T-cell (primary cell): ENCODE results near the gene SH3BP4. TPM values are rescaled to one million over a fixed set of nuclear protein-coding genes. Genes with fewer than 3 reads are reported as not detected.

Experiments used
- ATAC-seq, 4 experiments: fragments of 200-7000 bp in 3 of 4; fragments of 150-1000 bp in 1 of 4; cut with Tn5 transposase; replicated peaks in 1 of 4; 1 replicate in 3 of 4; 2 replicates in 1 of 4; pipeline ENCODE4 v1.10.0; 2021; ENCODE audit warnings: moderate library complexity in 3 of 4, mild to moderate bottlenecking in 2 of 4, moderate number of reproducible peaks in 1 of 4
- CTCF ChIA-PET, 2 donors: fragments of 300-600 bp; sonication (Branson Sonifier 250); formaldehyde crosslinking; loops; one replicate each; lab custom pipeline; 2022; ENCODE audit warnings: antibody characterized with exemption in 2 of 2; lab: Charles Lee
- POLR2A ChIA-PET, 2 donors: fragments of 300-600 bp; sonication (Branson Sonifier 250); formaldehyde crosslinking; loops; one replicate each; lab custom pipeline; 2022; ENCODE audit warnings: antibody characterized with exemption in 2 of 2; lab: Charles Lee
- DNase-seq, 35 experiments: peaks; one replicate each; pipeline versions ENCODE4 v3.0.0 to v3.0.0-alpha.2; 2013 to 2023
- H3K27ac ChIP-seq: one replicate; pipeline ENCODE4 v1.5.1; 2013; ENCODE audit warnings: low read length
- H3K27me3 ChIP-seq, 2 experiments: replicated peaks in 1 of 2; 1 replicate in 1 of 2; 2 replicates in 1 of 2; pipeline versions ENCODE4 v1.6.1 to v1.7.0; 2013; ENCODE audit warnings: low read length in 1 of 2, mixed read lengths in 1 of 2; ENCODE audit not compliant: control insufficient read depth in 2 of 2, insufficient read depth in 2 of 2; ENCODE audit errors: extremely low read depth in 1 of 2
- H3K36me3 ChIP-seq, 2 donors: 1 replicate in 1 of 2; 2 replicates in 1 of 2; pipeline versions ENCODE4 v1.6.1 to v1.7.0; 2013; ENCODE audit warnings: low read length in 1 of 2; ENCODE audit not compliant: control insufficient read depth in 2 of 2, insufficient read depth in 1 of 2; ENCODE audit errors: extremely low read depth in 1 of 2
- H3K4me1 ChIP-seq, 2 experiments: 1 replicate in 1 of 2; 2 replicates in 1 of 2; pipeline versions ENCODE4 v1.6.1 to v1.7.0; 2013; ENCODE audit warnings: low read length in 2 of 2, mixed read lengths in 1 of 2; ENCODE audit not compliant: insufficient read depth in 2 of 2, control insufficient read depth in 1 of 2; ENCODE audit errors: extremely low read depth in 1 of 2
- H3K4me3 ChIP-seq, 2 donors: 1 replicate in 1 of 2; 2 replicates in 1 of 2; pipeline versions ENCODE4 v1.5.1 to v1.7.0; 2013; ENCODE audit warnings: mild to moderate bottlenecking in 2 of 2, low read length in 1 of 2, moderate library complexity in 1 of 2; ENCODE audit not compliant: control insufficient read depth in 1 of 2; ENCODE audit errors: extremely low read depth in 1 of 2
- H3K9me3 ChIP-seq: 2 replicates; pipeline ENCODE4 v1.7.0; 2013
- H3K27ac Mint-ChIP-seq, 2 donors: one replicate each; pipeline ENCODE4 v1.8.0; 2020 to 2021; ENCODE audit warnings: mild to moderate bottlenecking in 2 of 2, mixed read lengths in 2 of 2
- H3K27me3 Mint-ChIP-seq, 2 donors: one replicate each; pipeline ENCODE4 v1.8.0; 2021 to 2022; ENCODE audit warnings: mixed read lengths in 2 of 2
- H3K36me3 Mint-ChIP-seq: one replicate; pipeline ENCODE4 v1.8.0; 2021; ENCODE audit warnings: mixed read lengths
- H3K4me1 Mint-ChIP-seq, 3 donors: one replicate each; pipeline ENCODE4 v1.8.0; 2020 to 2022; ENCODE audit warnings: mixed read lengths in 3 of 3, mild to moderate bottlenecking in 1 of 3
- H3K4me3 Mint-ChIP-seq, 3 donors: one replicate each; pipeline ENCODE4 v1.8.0; 2020 to 2022; ENCODE audit warnings: mild to moderate bottlenecking in 3 of 3, mixed read lengths in 3 of 3, moderate library complexity in 3 of 3
- H3K9me3 Mint-ChIP-seq, 3 donors: one replicate each; pipeline ENCODE4 v1.8.0; 2020 to 2022; ENCODE audit warnings: mixed read lengths in 3 of 3
- WGBS: methylation state at CpG from one replicate; pipeline ENCODE4 v1.1.5; 2013; ENCODE audit warnings: missing lambda C conversion rate; ENCODE audit not compliant: insufficient coverage; 5-methylcytosine and 5-hydroxymethylcytosine counted together
- total RNA-seq, 35 experiments: library from RNA in 6 of 35; stranded (reverse) in 6 of 35; fragments of 120-200 nt in 1 of 35; gene quantifications; one replicate each; pipeline versions ENCODE4 v1.2.1 to v1.2.4 and lab custom pipeline; 2013 to 2026

SH3BP4 gene, protein sequence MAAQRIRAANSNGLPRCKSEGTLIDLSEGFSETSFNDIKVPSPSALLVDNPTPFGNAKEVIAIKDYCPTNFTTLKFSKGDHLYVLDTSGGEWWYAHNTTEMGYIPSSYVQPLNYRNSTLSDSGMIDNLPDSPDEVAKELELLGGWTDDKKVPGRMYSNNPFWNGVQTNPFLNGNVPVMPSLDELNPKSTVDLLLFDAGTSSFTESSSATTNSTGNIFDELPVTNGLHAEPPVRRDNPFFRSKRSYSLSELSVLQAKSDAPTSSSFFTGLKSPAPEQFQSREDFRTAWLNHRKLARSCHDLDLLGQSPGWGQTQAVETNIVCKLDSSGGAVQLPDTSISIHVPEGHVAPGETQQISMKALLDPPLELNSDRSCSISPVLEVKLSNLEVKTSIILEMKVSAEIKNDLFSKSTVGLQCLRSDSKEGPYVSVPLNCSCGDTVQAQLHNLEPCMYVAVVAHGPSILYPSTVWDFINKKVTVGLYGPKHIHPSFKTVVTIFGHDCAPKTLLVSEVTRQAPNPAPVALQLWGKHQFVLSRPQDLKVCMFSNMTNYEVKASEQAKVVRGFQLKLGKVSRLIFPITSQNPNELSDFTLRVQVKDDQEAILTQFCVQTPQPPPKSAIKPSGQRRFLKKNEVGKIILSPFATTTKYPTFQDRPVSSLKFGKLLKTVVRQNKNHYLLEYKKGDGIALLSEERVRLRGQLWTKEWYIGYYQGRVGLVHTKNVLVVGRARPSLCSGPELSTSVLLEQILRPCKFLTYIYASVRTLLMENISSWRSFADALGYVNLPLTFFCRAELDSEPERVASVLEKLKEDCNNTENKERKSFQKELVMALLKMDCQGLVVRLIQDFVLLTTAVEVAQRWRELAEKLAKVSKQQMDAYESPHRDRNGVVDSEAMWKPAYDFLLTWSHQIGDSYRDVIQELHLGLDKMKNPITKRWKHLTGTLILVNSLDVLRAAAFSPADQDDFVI
- 1 to 10 TPM in 1 of 5 donors, under 1 TPM in 4; 0.14 to 1.3 (median 0.50) TPM for total RNA-seq
- 0.17 TPM for total RNA-seq (2013)
- total RNA-seq (lab: John Stamatoyannopoulos, UW): 0 to 1.6 (median 0.68) reads per million in 29 experiments

DNA sequence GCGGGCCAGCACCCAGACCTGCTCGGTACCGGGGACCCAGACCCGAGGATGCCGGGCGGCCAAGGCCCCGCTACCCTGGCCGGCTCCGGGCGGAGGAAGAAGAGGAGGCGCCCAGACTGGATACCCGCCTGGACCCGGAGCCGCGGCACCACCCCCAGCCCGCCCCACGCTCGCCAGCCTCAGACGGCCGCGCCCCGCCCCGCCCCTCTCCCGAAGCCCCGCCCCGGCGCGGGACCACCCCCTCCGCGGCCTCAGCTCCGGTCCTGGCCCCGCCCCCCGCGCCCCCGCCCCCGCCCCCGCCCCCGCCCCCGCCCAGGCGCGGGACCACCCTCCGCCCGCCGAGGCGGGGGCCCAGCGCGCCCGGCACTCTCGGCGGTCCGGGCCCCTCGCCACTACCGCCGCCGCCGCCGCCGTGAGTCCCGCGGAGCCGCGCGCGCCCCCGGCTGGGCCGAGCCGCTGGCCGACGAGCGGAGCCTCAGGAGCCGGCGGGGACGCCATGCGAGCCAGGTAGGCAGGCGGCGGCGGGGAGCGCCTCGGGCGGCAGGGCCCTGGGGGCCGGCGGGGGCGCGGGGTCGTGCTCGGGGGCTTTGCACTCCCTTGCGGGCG, at the start of gene SH3BP4:
SH3BP4 (plus strand) TSS at position 354 of the 606 bp plus-strand sequence. CDS start 82,986 bp downstream, outside the sequence.
- Histone ChIP-seq H3K27me3 (peaks cover 0 to 57% of the 10 kb centered on the region in 2 experiments), H3K4me1 (peaks cover 0 to 14% of the 10 kb centered on the region in 2 experiments), H3K4me3 (peak within 1 kb of the TSS in 1 of 2 donors; percentile 63), H3K9me3 (no peaks in the 10 kb centered on the region), H3K36me3 (no peaks in the 10 kb centered on the region), H3K27ac (no peak within 1 kb of the TSS)
- H3K27me3 Mint-ChIP-seq: peaks cover 67 to 75% of the 10 kb centered on the region in 2 donors
- peaks cover 8 to 18% (median 12%) of the 10 kb centered on the region in 3 donors for H3K4me1 Mint-ChIP-seq
- ChIA-PET CTCF (no interaction called here), POLR2A (no interaction called here)
- H3K36me3 Mint-ChIP-seq: no peaks in the 10 kb centered on the region
- peak within 1 kb of the TSS; percentile 74 to 77 (median 77) for H3K4me3 Mint-ChIP-seq
- no peak within 1 kb of the TSS for H3K27ac Mint-ChIP-seq
- no peaks in the 10 kb centered on the region for H3K9me3 Mint-ChIP-seq
- DNase-seq (peak in 3 of 35 experiments; percentile 11 to 20 (median 17)), ATAC-seq (peak; percentile 35 to 71 (median 59))
- 1% methylated on average over 56 of the region's 88 CpGs for WGBS

DNA sequence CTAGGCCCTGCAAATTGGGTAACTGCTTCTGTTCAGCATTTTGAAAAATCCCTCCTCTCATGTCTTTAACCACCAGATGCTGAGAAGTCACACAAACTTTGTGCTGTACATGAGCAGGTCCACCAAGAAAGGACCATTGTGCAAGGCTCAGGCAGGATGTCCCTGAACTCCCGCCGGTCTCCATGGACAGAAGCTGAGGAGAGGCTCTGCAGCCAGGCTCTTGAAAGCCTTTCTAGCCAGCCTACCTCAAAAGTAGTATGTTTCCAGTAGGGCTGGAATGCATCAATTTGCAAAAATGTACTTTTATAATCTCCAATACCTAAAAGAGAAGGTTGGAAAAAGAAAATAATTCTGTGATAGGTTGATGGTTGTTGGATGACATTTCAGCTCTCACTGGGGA, 47.0 kb upstream of the SH3BP4 start:
- ChIA-PET CTCF (no interaction called here), POLR2A (no interaction called here)
- Histone ChIP-seq H3K27me3 (peaks cover 0 to 7% of the 10 kb centered on the region in 2 experiments), H3K27ac (no peak overlapping the region), H3K4me3 (no peak overlapping the region), H3K9me3 (no peaks in the 10 kb centered on the region), H3K4me1 (no peaks in the 10 kb centered on the region), H3K36me3 (no peaks in the 10 kb centered on the region)
- Mint-ChIP-seq H3K4me1 (no peaks in the 10 kb centered on the region), H3K27me3 (peaks cover 0 to 10% of the 10 kb centered on the region in 2 donors), H3K4me3 (no peak overlapping the region), H3K27ac (no peak overlapping the region), H3K36me3 (no peaks in the 10 kb centered on the region), H3K9me3 (no peaks in the 10 kb centered on the region)
- ATAC-seq (no peak), DNase-seq (no peak)
- WGBS: no CpG with 5 or more reads among the region's 2 CpGs

DNA sequence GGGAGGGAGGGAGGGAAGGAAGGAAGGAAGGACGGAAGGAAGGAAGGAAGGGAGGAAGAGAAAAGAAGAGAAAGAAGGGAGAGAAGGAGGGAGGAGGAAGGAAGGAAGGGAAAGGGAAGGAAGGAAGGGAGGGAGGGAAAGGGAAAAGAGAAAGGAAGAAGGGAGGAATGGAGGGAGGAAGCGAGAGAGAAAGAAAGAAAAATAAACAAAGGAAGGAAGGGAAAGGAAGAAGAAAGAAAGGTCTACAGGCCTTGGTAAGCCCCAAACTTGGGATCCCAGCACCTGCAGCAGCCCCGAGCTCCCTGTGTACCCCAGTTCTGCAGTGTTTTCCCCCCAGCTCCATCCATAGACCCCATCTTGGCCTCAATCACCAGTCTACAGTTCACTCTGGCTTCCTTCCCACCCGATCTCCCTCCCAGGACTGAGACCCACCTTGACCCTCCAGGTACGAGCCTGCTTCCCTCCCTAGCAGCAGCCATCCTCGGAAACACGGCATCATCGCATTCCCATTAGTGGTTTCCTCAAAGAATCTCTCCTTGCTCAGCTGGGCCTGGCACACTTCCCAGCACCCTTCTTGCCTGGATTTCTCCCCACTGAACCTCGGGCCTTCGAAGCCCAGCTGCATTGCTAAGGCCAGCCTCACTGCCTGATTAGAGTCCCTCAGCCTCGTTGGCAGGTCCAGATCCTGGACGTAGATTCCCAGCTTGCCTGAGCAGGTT, 46.1 kb upstream of the SH3BP4 start:
- ChIA-PET POLR2A (no interaction called here), CTCF (no interaction called here)
- no peaks in the 10 kb centered on the region for H3K9me3 ChIP-seq
- Mint-ChIP-seq H3K4me3 (no peak overlapping the region), H3K9me3 (no peaks in the 10 kb centered on the region), H3K36me3 (no peaks in the 10 kb centered on the region), H3K27me3 (peaks cover 0 to 8% of the 10 kb centered on the region in 2 donors), H3K27ac (no peak overlapping the region), H3K4me1 (no peaks in the 10 kb centered on the region)
- 82% methylated on average over 10 of the region's 12 CpGs for WGBS
- peaks cover 0 to 5% of the 10 kb centered on the region in 2 experiments for H3K27me3 ChIP-seq
- H3K4me1 ChIP-seq: no peaks in the 10 kb centered on the region
- no peak for ATAC-seq
- DNase-seq: no peak
- H3K27ac ChIP-seq: no peak overlapping the region
- H3K36me3 ChIP-seq: no peaks in the 10 kb centered on the region
- no peak overlapping the region for H3K4me3 ChIP-seq

DNA sequence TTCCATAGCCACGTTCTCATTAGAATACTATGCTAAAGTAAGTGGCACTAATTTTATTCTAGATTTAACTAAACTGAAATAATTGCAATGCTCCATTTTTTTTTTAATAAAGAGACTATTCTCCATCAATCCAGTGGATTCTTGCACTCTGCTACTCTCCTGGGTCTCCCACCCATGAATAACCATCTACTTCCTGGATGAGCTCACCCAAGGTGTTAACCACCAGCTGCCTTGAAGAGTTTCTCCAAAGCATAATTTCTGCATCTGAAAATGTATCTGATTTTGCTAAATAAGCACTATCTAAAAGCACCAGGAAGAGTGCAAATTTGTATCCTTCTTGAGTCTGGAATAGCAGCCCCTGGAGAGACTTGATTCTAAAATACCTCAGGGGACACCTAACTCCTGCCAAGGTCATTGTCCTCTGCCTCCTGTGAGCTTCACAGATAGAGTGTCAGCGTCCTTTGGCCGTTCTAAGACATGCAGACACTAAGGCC, 41.6 kb upstream of the SH3BP4 start:
- Mint-ChIP-seq H3K4me3 (no peak overlapping the region), H3K27me3 (peaks cover 0 to 11% of the 10 kb centered on the region in 2 donors), H3K9me3 (no peaks in the 10 kb centered on the region), H3K4me1 (no peaks in the 10 kb centered on the region), H3K27ac (no peak overlapping the region), H3K36me3 (no peaks in the 10 kb centered on the region)
- no peak for DNase-seq
- Histone ChIP-seq H3K36me3 (no peaks in the 10 kb centered on the region), H3K4me1 (no peaks in the 10 kb centered on the region), H3K9me3 (no peaks in the 10 kb centered on the region), H3K27me3 (peaks cover 0 to 15% of the 10 kb centered on the region in 2 experiments), H3K4me3 (no peak overlapping the region), H3K27ac (no peak overlapping the region)
- POLR2A ChIA-PET: no interaction called here
- WGBS: 74% methylated on average over 2 of the region's 3 CpGs
- ATAC-seq: no peak
- CTCF ChIA-PET: no interaction called here

DNA sequence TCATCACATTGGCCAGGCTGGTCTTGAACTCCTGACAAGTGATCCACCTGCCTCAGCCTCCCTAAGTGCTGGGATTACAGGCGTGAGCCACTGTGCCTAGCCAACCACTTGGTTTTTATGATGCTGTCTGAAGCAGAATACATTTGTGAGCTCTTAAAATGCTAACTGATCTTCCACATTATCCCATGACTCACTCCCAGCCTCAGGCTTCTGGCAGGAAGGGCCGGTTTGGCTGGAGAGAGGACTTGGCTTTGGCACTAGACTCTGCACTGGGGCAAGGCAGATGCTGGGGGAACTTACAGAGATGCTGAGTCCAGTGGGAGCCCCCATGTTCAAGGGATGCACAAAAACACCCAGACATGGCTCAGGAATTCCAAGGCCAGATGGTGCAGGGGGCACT, 40.5 kb upstream of the SH3BP4 start:
- no peak for ATAC-seq
- Mint-ChIP-seq H3K27me3 (peaks cover 0 to 10% of the 10 kb centered on the region in 2 donors), H3K27ac (no peak overlapping the region), H3K36me3 (no peaks in the 10 kb centered on the region), H3K9me3 (no peaks in the 10 kb centered on the region), H3K4me1 (no peaks in the 10 kb centered on the region), H3K4me3 (no peak overlapping the region)
- POLR2A ChIA-PET: no interaction called here
- Histone ChIP-seq H3K4me1 (no peaks in the 10 kb centered on the region), H3K9me3 (no peaks in the 10 kb centered on the region), H3K27me3 (peaks cover 0 to 12% of the 10 kb centered on the region in 2 experiments), H3K27ac (no peak overlapping the region), H3K36me3 (no peaks in the 10 kb centered on the region), H3K4me3 (no peak overlapping the region)
- WGBS: 67% methylated on average over 1 of the region's 2 CpGs
- CTCF ChIA-PET: no interaction called here
- DNase-seq: no peak
